Colonic mucosa (tissue), 4 donors: ENCODE results near the gene KLHL24. TPM values are rescaled to one million over a fixed set of nuclear protein-coding genes. Genes with fewer than 3 reads are reported as not detected.
"Not testable (repeated sequence)": the region's sequence is repeated elsewhere in the genome, so short reads cannot be mapped to it uniquely, and the experiment has no call there.

Source experiments
- DNase-seq: peaks from one replicate; pipeline ENCODE4 v3.0.0-alpha.2; 2020
- H3K27ac ChIP-seq: fragments of 200-600 bp; one replicate; pipeline ENCODE4 v1.8.0; 2021
- H3K27me3 ChIP-seq: fragments of 200-600 bp; one replicate; pipeline ENCODE4 v1.8.0; 2021
- H3K36me3 ChIP-seq: fragments of 200-600 bp; one replicate; pipeline ENCODE4 v1.8.0; 2021
- H3K4me1 ChIP-seq: fragments of 200-600 bp; one replicate; pipeline ENCODE4 v1.8.0; 2021; ENCODE audit warnings: mild to moderate bottlenecking
- H3K4me3 ChIP-seq: fragments of 200-600 bp; one replicate; pipeline ENCODE4 v1.8.0; 2021
- H3K9ac ChIP-seq, 2 donors: one replicate each; pipeline ENCODE4 v1.7.0; 2013; ENCODE audit warnings: control low read depth in 2 of 2, low read depth in 2 of 2, low read length in 2 of 2
- H3K9me3 ChIP-seq: fragments of 200-600 bp; one replicate; pipeline ENCODE4 v1.8.0; 2021
- CTCF ChIP-seq: fragments of 200-600 bp; IDR thresholded peaks from one replicate; pipeline ENCODE4 v1.8.0; 2022; ENCODE audit warnings: antibody characterized with exemption, mild to moderate bottlenecking
- intact Hi-C: fragments of 100-400 bp; cut with DNase I; formaldehyde crosslinking; loops from one replicate; pipeline ENCODE4 v1.14.1; 2022
- total RNA-seq, 2 donors: library from RNA; stranded (reverse); fragmentation: NEBNext Ultra II Directional in 1 of 2; extraction: Animal tissue kit (Norgen Biotek cat#: 25700) in 1 of 2; gene quantifications; one replicate each; pipeline ENCODE4 v1.2.1, GENCODE V29; 2021
- donor health status: healthy.
- donor health status: DM: no; HTN: no; CAD: no.
- donor health status: DM: no; HTN: no; CAD: no.

The KLHL24 gene
- total RNA-seq, 2 donors from 2014 or later: 25.1 to 64.2 TPM

GRCh38 chr3:183592821-183593220 lies 42.6 kb upstream of the KLHL24 start:
- Histone ChIP-seq H3K9ac (no peak overlapping the region), H3K36me3 (no peaks in the 10 kb centered on the region), H3K27me3 (no peaks in the 10 kb centered on the region), H3K4me1 (no peaks in the 10 kb centered on the region), H3K9me3 (no peaks in the 10 kb centered on the region), H3K4me3 (no peak overlapping the region), H3K27ac (no peak overlapping the region)
- intact Hi-C loops: no loop called here
- DNase-seq: no peak
- TF ChIP-seq CTCF: no peak

- H3K27ac ChIP-seq: no peak overlapping the region
- no peaks in the 10 kb centered on the region for H3K4me1 ChIP-seq
- H3K4me3 ChIP-seq: no peak overlapping the region
- TF ChIP-seq CTCF: no peak
- H3K9me3 ChIP-seq: no peaks in the 10 kb centered on the region
- no peaks in the 10 kb centered on the region for H3K27me3 ChIP-seq
- DNase-seq: no peak
- H3K9ac ChIP-seq: no peak overlapping the region
- intact Hi-C loops: no loop called here
- H3K36me3 ChIP-seq: no peaks in the 10 kb centered on the region
Measured at GRCh38 chr3:183594636-183595035, 40.8 kb upstream of the KLHL24 start.

- TF ChIP-seq CTCF: no peak
- intact Hi-C loops: no loop called here
Measured at GRCh38 chr3:183597959-183598358, 37.5 kb upstream of the KLHL24 start.

GRCh38 chr3:183611326-183611725 lies 24.1 kb upstream of the KLHL24 start:
- H3K4me3 ChIP-seq, H3K36me3 ChIP-seq, intact Hi-C loops, H3K9ac ChIP-seq, H3K4me1 ChIP-seq, H3K27ac ChIP-seq, H3K9me3 ChIP-seq, DNase-seq, H3K27me3 ChIP-seq: not testable (repeated sequence)

More at GRCh38 chr3:183597959-183598358, 37.5 kb upstream of the KLHL24 start:
- no peak for DNase-seq
- no peaks in the 10 kb centered on the region for H3K4me1 ChIP-seq
- no peaks in the 10 kb centered on the region for H3K27me3 ChIP-seq
- no peak overlapping the region for H3K4me3 ChIP-seq
- no peak overlapping the region for H3K9ac ChIP-seq
- H3K9me3 ChIP-seq: no peaks in the 10 kb centered on the region
- H3K36me3 ChIP-seq: no peaks in the 10 kb centered on the region
- no peak overlapping the region for H3K27ac ChIP-seq

GRCh38 chr3:183613366-183614285 lies 21.8 kb upstream of the KLHL24 start:
- Histone ChIP-seq H3K9me3 (no peaks in the 10 kb centered on the region), H3K27ac (no peak overlapping the region), H3K36me3 (no peaks in the 10 kb centered on the region), H3K4me3 (no peak overlapping the region), H3K4me1 (no peaks in the 10 kb centered on the region), H3K27me3 (no peaks in the 10 kb centered on the region), H3K9ac (no peak overlapping the region)
- TF ChIP-seq CTCF: no peak
- intact Hi-C loops: no loop called here
- DNase-seq: no peak

GRCh38 chr3:183618542-183618941 lies 16.9 kb upstream of the KLHL24 start:
- no peak for DNase-seq
- Histone ChIP-seq H3K9ac (no peak overlapping the region), H3K4me1 (no peaks in the 10 kb centered on the region), H3K36me3 (no peaks in the 10 kb centered on the region), H3K27ac (no peak overlapping the region), H3K4me3 (no peak overlapping the region), H3K9me3 (no peaks in the 10 kb centered on the region), H3K27me3 (no peaks in the 10 kb centered on the region)
- intact Hi-C loops: no loop called here
- no peak for TF ChIP-seq CTCF
